ENCODE measurements around the gene SLC30A4.
"Not testable (repeated sequence)": the region's sequence is repeated elsewhere in the genome, so short reads cannot be mapped to it uniquely, and the experiment has no call there.

Gene SLC30A4

DNA sequence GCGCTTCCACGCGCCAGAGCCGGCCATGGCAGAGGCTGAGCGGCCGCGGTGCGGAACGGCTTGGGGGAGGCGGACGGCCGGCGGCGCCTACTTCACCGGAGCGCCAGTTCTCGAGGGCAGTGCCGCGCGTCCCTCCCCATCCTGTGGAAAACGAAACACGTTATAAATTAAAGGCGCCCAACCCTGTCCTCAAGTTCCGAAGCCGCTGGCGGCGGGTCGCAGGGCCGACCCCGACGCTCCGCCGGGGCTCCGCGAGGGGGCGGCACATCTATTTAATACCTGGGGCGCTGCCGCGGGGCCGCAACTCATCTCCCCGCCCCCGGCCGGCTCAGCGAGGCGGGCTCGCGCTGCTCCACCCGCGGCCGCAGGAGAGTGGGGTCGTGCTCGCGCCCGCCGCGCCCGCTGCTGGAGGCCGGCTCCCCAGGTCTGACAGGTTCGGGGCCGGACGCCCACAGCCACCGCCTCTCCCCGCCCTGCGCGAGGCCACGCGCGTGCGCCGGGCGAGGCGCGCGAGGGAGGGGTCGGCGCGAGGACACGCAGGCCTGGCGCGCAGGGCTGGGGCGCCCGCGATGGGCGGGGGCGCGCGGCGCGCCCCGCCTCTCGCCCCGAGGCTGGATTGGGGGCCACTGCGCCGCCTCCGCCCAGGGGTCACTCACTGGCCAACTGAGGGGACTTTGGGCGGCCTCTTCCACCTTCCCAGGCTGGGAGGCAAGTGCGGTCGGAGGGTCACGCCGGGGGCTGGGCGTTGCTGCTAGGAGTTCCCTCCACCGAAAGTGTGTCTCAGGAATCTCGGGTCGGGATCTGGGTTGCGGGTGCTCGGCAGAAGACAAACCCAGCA lies at the start of gene SLC30A4:
Gene SLC30A4, minus strand, starts transcription at position 428 of the 838 bp plus-strand sequence. Its CDS starts 401 bp downstream, at position 27.
- peak; percentile 71 for DNase-seq

- DNase-seq: no peak
Measured at GRCh38 chr15:45555934-45556608, 33.5 kb upstream of the SLC30A4 start.

GRCh38 chr15:45551676-45552075 lies 29.1 kb upstream of the SLC30A4 start:
- DNase-seq: no peak

DNA sequence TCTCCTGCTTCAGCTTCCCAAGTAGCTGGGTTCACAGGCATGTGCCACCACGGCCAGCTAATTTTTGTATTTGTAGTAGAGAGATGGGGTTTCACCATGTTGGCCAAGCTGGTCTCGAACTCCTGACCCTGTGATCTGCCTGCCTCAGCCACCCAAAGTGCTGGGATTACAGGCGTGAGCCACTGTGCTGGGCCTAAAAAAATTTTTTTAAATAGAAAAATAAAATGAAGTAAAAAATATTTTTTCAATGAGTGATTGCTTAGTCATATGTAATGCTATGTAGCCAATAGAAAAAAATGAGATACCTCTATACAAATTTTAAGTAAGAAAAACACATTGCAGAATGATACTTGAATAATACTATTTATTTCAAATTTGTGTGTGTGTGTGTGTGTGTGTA lies 27.9 kb upstream of the SLC30A4 start:
- no peak for DNase-seq

- DNase-seq: no peak
Measured at GRCh38 chr15:45549541-45550220, 27.1 kb upstream of the SLC30A4 start.

GRCh38 chr15:45548753-45549520 lies 26.4 kb upstream of the SLC30A4 start:
- DNase-seq: no peak

DNA sequence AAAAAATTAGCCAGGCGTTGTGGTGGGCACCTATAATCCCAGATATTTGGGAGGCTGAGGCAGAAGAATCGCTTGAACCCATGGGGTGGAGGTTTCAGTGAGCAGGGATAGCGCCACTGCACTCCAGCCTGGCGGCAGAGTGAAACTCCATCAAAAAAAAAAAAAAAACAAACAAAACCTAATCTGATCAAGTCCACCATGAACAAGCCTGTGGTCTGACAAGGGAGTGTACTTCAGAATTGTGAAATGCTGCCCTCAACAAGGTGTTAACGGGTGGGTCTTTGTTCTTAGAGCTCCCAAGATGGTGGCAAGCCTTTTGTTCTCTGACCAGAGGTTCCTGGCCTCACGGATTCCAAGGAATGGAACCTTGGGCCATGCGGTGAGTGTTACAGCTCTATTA lies 24.2 kb upstream of the SLC30A4 start:
- no peak for DNase-seq

- no peak for DNase-seq
Measured at GRCh38 chr15:45544266-45545023, 21.9 kb upstream of the SLC30A4 start.

DNA sequence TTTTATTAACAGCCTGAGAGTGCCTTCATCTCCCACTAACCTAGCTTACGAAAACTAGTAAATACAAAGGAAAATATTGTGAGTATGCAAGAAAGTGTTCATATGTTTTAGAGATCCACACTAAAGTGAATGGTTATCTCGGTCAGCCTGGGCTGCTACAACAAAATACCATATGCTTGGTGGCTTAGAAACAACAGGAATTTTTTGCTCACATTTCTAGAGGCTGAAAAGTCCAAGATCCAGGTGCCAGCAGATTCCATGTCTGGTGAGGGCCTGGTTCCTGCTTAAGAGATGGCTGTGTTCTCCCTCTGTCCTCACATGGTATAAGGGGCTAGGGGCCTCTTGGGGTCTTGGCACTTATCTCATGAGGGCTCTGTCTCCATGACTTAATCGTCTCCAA lies 20.5 kb upstream of the SLC30A4 start:
- DNase-seq: no peak

DNA sequence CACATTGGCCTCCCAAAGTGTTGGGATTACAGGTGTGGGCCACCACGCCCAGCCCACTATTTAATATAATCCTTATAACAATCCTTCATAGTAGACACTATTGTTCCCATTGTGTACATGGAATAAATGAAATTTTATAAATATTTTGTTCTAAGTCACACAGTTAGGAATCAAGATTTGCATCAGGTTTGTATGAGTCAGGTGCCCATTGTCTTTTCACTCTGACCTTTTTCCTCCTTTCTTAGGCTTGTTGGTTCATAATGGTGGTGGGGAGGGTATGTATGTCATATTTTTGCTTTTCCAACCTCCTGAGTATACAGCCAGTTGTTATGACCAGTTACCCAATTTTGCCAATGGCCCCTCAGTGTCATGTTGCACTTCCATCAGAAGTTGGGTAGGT lies 18.0 kb upstream of the SLC30A4 start:
- DNase-seq: no peak

DNA sequence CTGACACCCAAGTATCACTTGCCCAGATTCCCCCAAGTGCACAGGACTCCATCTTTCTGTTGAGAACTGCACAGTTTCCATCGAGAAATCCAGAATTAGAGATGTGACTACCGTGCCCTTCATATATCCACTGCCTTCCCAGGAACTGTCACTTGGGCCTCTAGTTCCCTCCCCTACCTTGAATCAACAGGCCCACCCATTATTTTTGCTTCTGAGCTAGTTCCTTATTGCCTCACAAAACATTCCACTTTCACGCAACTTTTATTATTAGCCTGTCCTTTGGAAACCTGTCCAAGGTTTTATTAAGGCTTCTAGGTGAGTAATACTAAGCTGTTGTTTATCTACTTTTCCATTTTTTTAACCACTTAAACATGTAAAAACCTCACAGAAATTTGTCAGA lies 17.1 kb upstream of the SLC30A4 start:
- DNase-seq: no peak

DNA sequence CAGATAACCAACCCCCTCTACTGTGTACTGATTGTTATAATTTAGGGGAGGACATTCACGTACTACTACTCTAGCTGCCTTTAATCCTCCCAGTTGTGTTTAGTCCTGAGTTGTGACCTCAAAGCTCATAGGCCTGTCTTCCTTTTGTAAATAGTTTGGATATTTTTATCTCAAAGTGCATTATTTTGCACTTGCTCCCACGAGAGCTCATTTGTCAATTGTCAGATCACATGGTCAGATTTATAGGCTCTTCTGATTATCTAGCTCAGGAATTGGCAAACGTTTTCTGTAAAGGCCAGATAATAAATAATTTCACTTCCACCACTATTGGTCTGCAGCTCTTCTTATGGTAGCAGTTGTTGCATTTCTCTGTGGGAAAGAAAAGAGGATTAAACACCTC lies 14.4 kb upstream of the SLC30A4 start:
- DNase-seq: no peak

DNA sequence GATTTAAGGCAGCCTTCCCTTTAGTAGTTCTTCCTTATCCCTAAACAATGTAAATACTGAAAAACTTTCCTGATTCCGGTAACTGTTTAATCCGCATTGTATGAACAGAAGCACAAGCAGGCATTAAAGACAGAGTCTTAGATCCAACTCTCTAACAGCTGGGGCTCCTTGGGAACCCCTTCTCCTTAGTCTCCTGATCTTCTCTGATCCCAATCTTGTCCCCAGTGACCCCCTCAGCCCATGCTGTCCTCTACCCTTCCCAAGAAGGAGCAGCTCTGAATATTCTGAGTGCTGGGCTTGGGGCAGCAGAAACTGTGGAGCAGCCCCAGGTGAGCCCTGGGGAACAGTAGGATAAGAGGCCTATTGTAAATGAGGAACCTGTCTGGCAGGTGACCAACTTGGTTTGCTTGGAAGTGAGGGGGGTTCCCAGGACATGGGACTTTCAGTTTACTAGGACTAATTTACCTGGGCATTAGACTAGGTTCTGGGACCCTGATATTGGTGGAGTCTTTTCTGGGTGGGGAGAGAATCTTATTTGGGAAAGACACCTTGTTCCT lies 13.0 kb upstream of the SLC30A4 start:
- no peak for DNase-seq

DNA sequence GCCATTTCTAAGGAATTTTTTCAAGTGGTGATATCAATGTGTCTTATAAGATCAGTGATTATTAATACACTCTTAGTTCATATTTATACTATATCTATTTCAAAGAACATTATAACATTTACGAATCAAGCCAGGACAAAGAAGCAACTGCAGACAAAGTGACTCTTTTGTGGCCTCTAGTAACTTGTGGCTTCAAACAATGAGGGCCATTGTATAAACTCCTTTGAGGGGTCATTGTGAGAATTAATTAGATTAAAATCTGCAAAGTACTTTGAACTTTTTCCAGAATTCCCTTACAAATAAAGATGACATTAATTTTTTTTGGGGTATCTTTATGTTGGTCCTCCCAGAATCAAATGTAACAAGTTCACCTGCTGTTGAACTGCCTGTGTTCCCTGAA lies 12.3 kb upstream of the SLC30A4 start:
- DNase-seq: no peak

GRCh38 chr15:45532892-45533291 lies 10.3 kb upstream of the SLC30A4 start:
- DNase-seq: not testable (repeated sequence)

DNA sequence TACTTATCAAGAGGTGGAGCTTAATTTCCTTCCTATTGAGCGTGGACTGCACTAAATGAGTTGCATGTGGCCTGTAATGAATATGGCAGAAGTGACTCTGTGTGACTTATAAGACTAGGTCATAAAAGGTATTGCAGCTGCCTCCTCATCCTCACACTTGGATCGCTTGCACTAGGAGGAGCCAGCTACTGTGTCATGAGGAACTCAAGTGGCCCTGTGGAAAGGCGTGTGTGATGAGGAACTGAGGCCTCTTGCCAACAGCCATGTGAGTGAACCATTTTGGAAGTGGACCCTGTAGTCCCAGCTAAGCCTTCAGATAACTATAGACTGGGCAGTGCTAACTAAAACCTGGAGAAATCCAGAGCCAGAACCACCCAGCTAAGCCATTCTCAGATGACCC lies 7.1 kb upstream of the SLC30A4 start:
- DNase-seq: no peak

DNA sequence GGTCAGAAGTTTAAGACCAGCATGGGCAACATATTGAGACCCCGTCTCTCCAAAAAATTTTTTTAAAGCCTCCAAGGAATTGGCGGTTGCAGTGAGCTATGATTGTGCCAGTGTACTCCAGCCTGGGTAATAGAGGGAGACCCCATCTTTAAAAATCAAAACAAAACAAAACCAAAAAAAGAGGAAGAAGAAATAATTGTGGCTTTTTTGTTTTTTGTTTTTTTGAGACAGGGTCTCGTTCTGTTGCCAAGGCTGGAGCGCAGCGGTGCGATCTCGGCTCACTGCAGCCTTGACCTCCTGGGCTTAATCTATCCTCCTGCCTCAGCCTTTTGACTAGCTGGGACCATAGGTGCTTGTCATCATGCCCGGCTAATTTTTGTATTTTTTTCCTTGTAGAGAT lies 4.5 kb upstream of the SLC30A4 start:
- DNase-seq: no peak

- no peak for DNase-seq
Measured at GRCh38 chr15:45523166-45523460, 558 bp upstream of the SLC30A4 start.

- no peak for DNase-seq
Measured at GRCh38 chr15:45521596-45522327, 793 bp downstream of the SLC30A4 start.

- DNase-seq: no peak
Measured at GRCh38 chr15:45510758-45511280, 11.7 kb downstream of the SLC30A4 start.

GRCh38 chr15:45507143-45507542 lies 15.4 kb downstream of the SLC30A4 start:
- not testable (repeated sequence) for DNase-seq
